Heart right ventricle (tissue), 16 donors: ENCODE data around the gene MRPS21. TPM values are rescaled to one million over a fixed set of nuclear protein-coding genes. Genes with fewer than 3 reads are reported as not detected.
A peak's percentile ranks its signal among the peaks of the same experiment; 100 is the strongest.
"Not testable (repeated sequence)": the region's sequence is repeated elsewhere in the genome, so short reads cannot be mapped to it uniquely, and the experiment has no call there.

Experiments used
- ATAC-seq, 8 donors: fragments of 200-7000 bp; cut with Tn5 transposase; one replicate each; pipeline ENCODE4 v1.9.1; 2020; ENCODE audit warnings: mild to moderate bottlenecking in 8 of 8, moderate library complexity in 8 of 8, moderate number of reproducible peaks in 1 of 8
- DNase-seq, 2 donors: peaks; one replicate each; pipeline ENCODE4 v3.0.0-alpha.2; 2020
- H3K27ac ChIP-seq, 10 donors: fragments of 200-600 bp; sonication (generic) in 2 of 10; one replicate each; pipeline versions ENCODE4 v1.5.0 to v1.8.0; 2020 to 2022; ENCODE audit warnings: mild to moderate bottlenecking in 3 of 10
- H3K27me3 ChIP-seq, 7 donors: fragments of 200-600 bp; one replicate each; pipeline ENCODE4 v1.8.0; 2021 to 2022; ENCODE audit warnings: mild to moderate bottlenecking in 2 of 7
- H3K36me3 ChIP-seq, 9 donors: fragments of 200-600 bp; sonication (generic) in 1 of 9; one replicate each; pipeline versions ENCODE4 v1.5.0 to v1.8.0; 2020 to 2022; ENCODE audit warnings: mild to moderate bottlenecking in 2 of 9
- H3K4me1 ChIP-seq, 9 donors: fragments of 200-600 bp; sonication (generic) in 1 of 9; one replicate each; pipeline versions ENCODE4 v1.5.0 to v1.8.0; 2020 to 2022; ENCODE audit warnings: mild to moderate bottlenecking in 4 of 9
- H3K4me3 ChIP-seq, 10 donors: fragments of 200-600 bp; sonication (generic) in 2 of 10; one replicate each; pipeline versions ENCODE4 v1.5.0 to v1.8.0; 2020 to 2022; ENCODE audit warnings: mild to moderate bottlenecking in 7 of 10, moderate library complexity in 2 of 10
- H3K9me3 ChIP-seq, 11 donors: fragments of 200-600 bp in 10 of 11; sonication (generic) in 2 of 11; one replicate each; pipeline versions ENCODE4 v1.5.0 to v1.8.0; 2013 to 2022; ENCODE audit warnings: mild to moderate bottlenecking in 2 of 11, control low read depth in 1 of 11, moderate library complexity in 1 of 11
- WGBS, 2 donors: extraction: QIAGEN DNeasy Blood & Tissue Kit; methylation state at CpG; one replicate each; pipeline ENCODE4 v1.1.7; 2013; ENCODE audit warnings: inconsistent platforms in 1 of 2; 5-methylcytosine and 5-hydroxymethylcytosine counted together
- intact Hi-C, 10 donors: fragments of 100-400 bp; cut with DNase I; formaldehyde crosslinking; loops; one replicate each; pipeline versions ENCODE4 v1.11.1 to v1.14.2; 2022
- polyA plus RNA-seq, 2 donors: library from polyadenylated mRNA; stranded (reverse); fragments of 200-250 nt; gene quantifications; one replicate each; pipeline ENCODE4 v1.2.3, GENCODE V29; 2013
- total RNA-seq, 10 donors: library from RNA; stranded (reverse); fragmentation: NEBNext Ultra II Directional in 3 of 10; extraction: Animal tissue kit (Norgen Biotek cat#: 25700) in 3 of 10; gene quantifications; one replicate each; pipeline versions ENCODE4 v1.2.1 to v1.2.4, GENCODE V29; 2021 to 2023
- TF ChIP-seq, protein P1 (sequence below), 9 donors: fragments of 200-600 bp; sonication (generic) in 2 of 9; IDR thresholded peaks; one replicate each; pipeline versions ENCODE4 v1.5.0 to v1.8.0; 2021 to 2022; ENCODE audit warnings: antibody characterized with exemption in 9 of 9, mild to moderate bottlenecking in 5 of 9, moderate library complexity in 1 of 9
- donor health status: Arrhythmogenic right ventricular cardiomyopathy.
- donor health status: ischemic (EF 13 %, LVEDD 7.1; RV severe dilation, severe dysfunction).
- donor health status: healthy with polysubstance abuse.
- donor health status: DM: no; HTN: yes; CAD: no.
- donor health status: DM: no; HTN: no; CAD: no.
- donor health status: ischemic (EF 25% LVEDD 6.9; RV normal size, moderate dysfunction).
- donor health status: ischemic (EF 25% LVEDD 5.7; RV mildly dilated, moderate dysfunction).
- donor health status: healthy.
- donor health status: DM: yes; HTN: yes; CAD: no.
- donor health status: Ischemic cardiomyopathy.
- donor health status: ischemic (EF 35%, LVEDD 5.7; RV mildly dilated, moderate dysfunction).
- donor health status: nonischemic (EF 11% LVEDD 7.7; RV severe dilation, severe dysfunction).
- donor health status: DM: yes; HTN: yes; CAD: no.
- donor health status: PGD.
- donor health status: ischemic (EF 29% LVEDD 5.4; RV normal size, mild dysfunction).
- donor health status: nonischemic (EF 23%, LVEDD 6.1; RV moderate dilation, normal function).

Gene MRPS21
- total and polyA plus RNA-seq, 12 donors: 68.4 to 195 (median 75.2) TPM

- H3K27me3 ChIP-seq: no peaks in the 10 kb centered on the region
- WGBS, 2 donors: 61 to 67% methylated on average over 2 of the region's 2 CpGs
- no peaks in the 10 kb centered on the region for H3K9me3 ChIP-seq
- no peak overlapping the region for H3K4me3 ChIP-seq
- no peak for DNase-seq
- ATAC-seq: no peak
- no peak overlapping the region for H3K27ac ChIP-seq
- intact Hi-C loops: no loop called here
- H3K4me1 ChIP-seq: no peaks in the 10 kb centered on the region
- H3K36me3 ChIP-seq: peaks cover 0 to 28% (median 5%) of the 10 kb centered on the region in 9 donors
- TF ChIP-seq, protein P1, sequence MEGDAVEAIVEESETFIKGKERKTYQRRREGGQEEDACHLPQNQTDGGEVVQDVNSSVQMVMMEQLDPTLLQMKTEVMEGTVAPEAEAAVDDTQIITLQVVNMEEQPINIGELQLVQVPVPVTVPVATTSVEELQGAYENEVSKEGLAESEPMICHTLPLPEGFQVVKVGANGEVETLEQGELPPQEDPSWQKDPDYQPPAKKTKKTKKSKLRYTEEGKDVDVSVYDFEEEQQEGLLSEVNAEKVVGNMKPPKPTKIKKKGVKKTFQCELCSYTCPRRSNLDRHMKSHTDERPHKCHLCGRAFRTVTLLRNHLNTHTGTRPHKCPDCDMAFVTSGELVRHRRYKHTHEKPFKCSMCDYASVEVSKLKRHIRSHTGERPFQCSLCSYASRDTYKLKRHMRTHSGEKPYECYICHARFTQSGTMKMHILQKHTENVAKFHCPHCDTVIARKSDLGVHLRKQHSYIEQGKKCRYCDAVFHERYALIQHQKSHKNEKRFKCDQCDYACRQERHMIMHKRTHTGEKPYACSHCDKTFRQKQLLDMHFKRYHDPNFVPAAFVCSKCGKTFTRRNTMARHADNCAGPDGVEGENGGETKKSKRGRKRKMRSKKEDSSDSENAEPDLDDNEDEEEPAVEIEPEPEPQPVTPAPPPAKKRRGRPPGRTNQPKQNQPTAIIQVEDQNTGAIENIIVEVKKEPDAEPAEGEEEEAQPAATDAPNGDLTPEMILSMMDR (IDR thresholded peaks at IDR 0.05): no peak
These were observed 18.1 kb downstream of the MRPS21 start for GRCh38 chr1:150311762-150312161.

- H3K9me3 ChIP-seq, H3K4me3 ChIP-seq, DNase-seq, H3K36me3 ChIP-seq, ATAC-seq, H3K27ac ChIP-seq, intact Hi-C loops, H3K27me3 ChIP-seq, H3K4me1 ChIP-seq: not testable (repeated sequence)
- 93 to 94% methylated on average over 4 of the region's 4 CpGs for WGBS, 2 donors
These were observed 21.0 kb downstream of the MRPS21 start for GRCh38 chr1:150314691-150315090.

DNA sequence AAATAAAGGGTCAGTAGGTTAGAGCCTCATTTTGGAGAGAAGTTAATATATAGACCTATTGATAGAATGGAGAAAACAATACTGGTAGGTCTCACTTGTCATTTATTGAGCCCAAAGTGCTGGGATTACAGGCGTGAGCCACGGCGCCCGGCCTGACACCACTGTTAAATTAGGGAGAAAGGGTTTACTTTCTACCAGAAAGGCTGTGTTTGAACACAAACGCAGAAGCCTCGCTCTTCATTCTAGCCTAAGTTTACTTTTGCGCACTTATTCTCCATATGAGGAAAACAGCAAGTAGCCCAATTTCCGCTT, 27.0 kb downstream of the MRPS21 start:
- TF ChIP-seq, protein P1 (IDR thresholded peaks at IDR 0.05): no peak

DNA sequence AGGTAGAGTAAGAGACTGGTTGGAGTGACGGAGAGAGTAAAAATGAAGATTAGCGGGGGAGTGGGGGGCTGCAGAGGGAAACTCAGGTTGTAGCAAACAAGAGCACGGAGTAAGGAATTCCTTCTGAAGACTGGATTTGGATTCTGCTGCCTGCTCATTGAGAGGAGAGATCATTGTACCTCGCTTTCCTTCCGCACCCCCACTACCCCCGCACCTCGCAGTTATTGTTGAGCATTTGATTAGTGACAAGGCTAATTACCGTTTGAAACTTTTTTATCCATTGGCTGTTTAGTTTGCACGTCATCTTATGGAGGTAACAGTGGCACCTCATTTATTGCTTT, 28.1 kb downstream of the MRPS21 start:
- peak in 3 of 8 donors; percentile 3 to 16 (median 10) for ATAC-seq
- TF ChIP-seq, protein P1 (IDR thresholded peaks at IDR 0.05): no peak
- WGBS, 2 donors: 0 to 1% methylated on average over 9 of the region's 9 CpGs
- intact Hi-C loops: loop anchor here in 2 of 10 donors (5.0 kb wide), 2 partner anchors 54 to 64 kb away; partner anchors contain the start of genes APH1A (in 1 of the 2) and CA14 (in 1 of the 2)
- DNase-seq: no peak
- H3K36me3 ChIP-seq: peaks cover 0 to 36% (median 21%) of the 10 kb centered on the region in 9 donors
- H3K4me3 ChIP-seq: peak overlapping the region; percentile 60 to 84 (median 75)
- peaks cover 0 to 25% (median 13%) of the 10 kb centered on the region in 9 donors for H3K4me1 ChIP-seq
- H3K27ac ChIP-seq: peak overlapping the region; percentile 65 to 95 (median 90)
- H3K27me3 ChIP-seq: no peaks in the 10 kb centered on the region
- no peaks in the 10 kb centered on the region for H3K9me3 ChIP-seq

More for the DNA sequence above, 27.0 kb downstream of the MRPS21 start:
- Histone ChIP-seq H3K27me3 (no peaks in the 10 kb centered on the region), H3K4me3 (peak overlapping the region; percentile 60 to 84 (median 75)), H3K4me1 (peaks cover 0 to 25% (median 13%) of the 10 kb centered on the region in 9 donors), H3K9me3 (no peaks in the 10 kb centered on the region), H3K27ac (peak overlapping the region in 9 of 10 donors; percentile 71 to 95 (median 91)), H3K36me3 (peaks cover 0 to 24% (median 11%) of the 10 kb centered on the region in 9 donors)
- no peak for DNase-seq
- WGBS, 2 donors: 60 to 77% methylated on average over 8 of the region's 8 CpGs
- intact Hi-C loops: loop anchor here in 2 of 10 donors (5.0 kb wide), 2 partner anchors 53 to 63 kb away; partner anchors contain the start of genes APH1A (in 1 of the 2) and CA14 (in 1 of the 2)
- ATAC-seq: no peak

DNA sequence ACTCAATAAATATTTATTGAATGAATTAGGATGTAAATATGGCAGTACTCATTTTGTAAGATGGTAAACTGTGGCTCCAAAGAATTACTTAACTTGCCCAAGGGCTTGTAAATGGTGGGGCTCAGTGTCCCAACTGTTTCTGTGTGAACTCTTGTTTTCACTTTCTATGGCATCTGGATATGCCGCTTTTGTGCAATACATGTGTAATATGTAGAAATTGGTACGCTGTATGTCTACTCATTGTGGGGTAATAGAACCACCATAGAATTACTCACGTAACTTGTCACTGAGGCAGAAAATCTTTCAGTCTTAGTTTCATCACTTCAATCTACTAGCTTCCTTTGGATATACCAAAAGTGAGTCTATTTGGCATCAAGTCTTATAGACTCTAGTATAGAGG, 28.6 kb downstream of the MRPS21 start:
- H3K27me3 ChIP-seq: no peaks in the 10 kb centered on the region
- 90 to 92% methylated on average over 3 of the region's 3 CpGs for WGBS, 2 donors
- H3K36me3 ChIP-seq: peaks cover 0 to 41% (median 21%) of the 10 kb centered on the region in 9 donors
- peak overlapping the region in 9 of 10 donors; percentile 60 to 84 (median 75) for H3K4me3 ChIP-seq
- no peak for ATAC-seq
- H3K9me3 ChIP-seq: no peaks in the 10 kb centered on the region
- H3K27ac ChIP-seq: peak overlapping the region in 6 of 10 donors; percentile 71 to 95 (median 92)
- TF ChIP-seq, protein P1 (IDR thresholded peaks at IDR 0.05): no peak
- intact Hi-C loops: loop anchor here in 2 of 10 donors (5.0 kb wide), 2 partner anchors 55 to 65 kb away; partner anchors contain the start of genes APH1A (in 1 of the 2) and CA14 (in 1 of the 2)
- peaks cover 0 to 25% (median 13%) of the 10 kb centered on the region in 9 donors for H3K4me1 ChIP-seq
- no peak for DNase-seq
